Middle frontal gyrus (tissue), 1 donor: ENCODE measurements around the gene SCGB3A1.

ENCODE experiments used
- DNase-seq: peaks from one replicate; pipeline ENCODE4 v3.0.0-alpha.2; 2015; ENCODE audit warnings: low spot score; ENCODE audit errors: extremely low spot score

SCGB3A1 gene

DNA sequence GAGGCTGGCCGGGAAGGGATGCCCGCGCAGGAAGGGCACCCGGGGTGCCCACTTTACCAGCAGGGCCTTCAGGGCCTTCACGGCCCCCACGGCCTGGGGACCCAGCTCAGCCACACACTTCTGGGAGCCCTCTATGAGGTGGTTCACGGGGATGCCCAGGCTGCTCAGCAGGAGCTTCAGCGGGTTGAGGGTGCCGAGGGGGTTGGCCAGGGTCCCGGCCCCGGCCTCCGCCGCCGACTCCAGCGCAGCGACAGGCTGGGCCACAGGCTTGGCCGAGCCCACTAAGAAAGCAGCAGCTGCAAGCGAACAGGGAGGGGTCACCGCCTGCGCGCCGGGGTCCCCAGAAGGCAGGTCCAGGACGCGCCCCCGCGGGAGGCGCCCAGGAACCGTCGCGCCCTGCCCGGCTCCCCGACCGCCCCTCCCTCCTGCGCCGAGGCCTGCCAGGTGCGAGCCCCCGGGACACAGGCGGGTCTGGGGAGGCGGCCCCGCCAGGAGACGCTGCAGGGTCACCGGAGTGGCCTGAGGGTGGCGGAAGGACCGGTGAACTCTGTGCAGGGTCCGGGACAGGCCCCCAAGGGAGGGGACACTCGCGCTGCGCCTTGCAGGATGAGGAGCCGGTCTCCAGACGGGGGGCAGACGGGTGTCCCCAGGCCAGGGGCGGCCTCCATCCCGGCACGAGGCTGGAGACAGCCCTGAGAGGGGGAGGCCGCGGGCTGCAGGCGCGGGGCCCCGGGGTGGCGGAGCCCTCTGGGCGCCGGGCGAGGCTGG, 572 bp downstream of the SCGB3A1 start:
- DNase-seq: no peak

DNA sequence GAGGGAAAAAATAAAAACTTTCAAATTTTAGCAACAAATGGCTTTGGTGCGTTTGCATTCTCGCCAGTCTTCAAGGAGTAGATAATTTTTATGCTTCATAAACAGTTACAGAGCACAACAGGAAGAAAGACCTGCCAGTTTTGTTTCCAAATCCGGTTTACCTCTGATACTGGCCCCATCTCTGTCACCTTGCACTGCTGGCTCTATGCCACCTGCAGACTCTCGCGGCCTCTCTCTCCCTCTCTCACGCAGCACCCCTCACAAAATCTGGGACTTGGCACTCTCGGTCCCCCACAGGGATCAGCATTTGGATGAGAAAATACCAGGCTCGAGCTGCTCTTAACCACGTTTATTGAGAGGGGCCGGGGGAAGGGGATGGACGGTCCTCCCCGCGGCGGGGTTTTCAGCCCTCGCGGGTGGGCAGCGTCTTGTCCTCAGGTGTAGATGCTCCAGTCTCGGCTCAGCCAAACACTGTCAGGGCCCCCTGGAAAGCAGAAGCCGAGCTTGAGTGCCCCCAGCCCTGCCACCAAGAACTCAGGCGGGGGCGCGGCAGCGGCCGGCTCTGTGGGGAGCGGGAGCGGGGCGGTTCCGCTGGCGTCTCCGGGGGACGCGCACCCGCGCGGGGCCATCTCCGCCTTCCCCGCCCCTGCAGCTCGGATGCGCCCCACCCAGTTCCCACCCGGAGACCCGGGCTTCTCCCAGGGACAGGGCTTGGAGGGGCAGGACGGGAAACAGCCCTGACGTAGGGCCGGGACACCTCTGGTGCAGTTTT, 1.3 kb downstream of the SCGB3A1 start:
- no peak for DNase-seq

DNA sequence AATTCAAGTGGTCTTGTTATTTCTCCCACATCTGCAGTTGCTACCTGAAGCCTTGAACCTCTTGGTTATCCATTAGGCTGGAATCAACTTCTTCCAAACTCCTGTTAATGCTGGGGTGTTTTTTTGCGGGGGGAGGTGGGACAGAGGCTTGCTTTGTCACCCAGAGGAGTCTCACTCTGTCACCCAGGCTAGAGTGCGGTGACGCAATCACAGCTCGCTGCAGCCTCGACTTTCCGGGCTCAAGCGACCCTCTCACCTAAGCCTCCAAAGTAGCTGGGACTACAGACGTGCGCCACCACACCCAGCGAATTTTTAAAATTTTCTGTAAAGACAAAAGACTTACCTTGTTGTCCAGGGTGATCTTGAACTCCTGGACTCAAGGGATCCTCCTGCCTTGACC, 4.4 kb downstream of the SCGB3A1 start:
- no peak for DNase-seq

DNA sequence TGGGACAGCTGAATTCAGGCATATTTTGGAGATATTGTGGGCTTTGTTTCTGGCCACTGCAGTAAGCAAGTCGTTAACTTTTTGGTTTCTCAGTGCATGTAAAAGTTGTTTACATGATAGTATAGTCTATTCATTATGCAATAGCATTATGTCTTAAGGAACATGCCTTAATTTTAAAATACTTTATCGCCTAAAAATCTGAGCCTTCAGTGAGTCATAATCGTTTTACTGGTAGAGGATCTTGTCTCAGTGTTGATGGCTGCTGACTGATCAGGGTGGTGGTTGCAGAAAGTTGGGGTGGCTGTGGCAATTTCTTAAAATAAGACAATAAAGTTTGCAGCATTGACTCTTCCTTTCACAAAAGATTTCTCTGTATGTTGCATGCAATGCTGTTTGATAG, 5.1 kb downstream of the SCGB3A1 start:
- DNase-seq: no peak

- no peak for DNase-seq
Measured at GRCh38 chr5:180583738-180584137, 7.6 kb downstream of the SCGB3A1 start.

DNA sequence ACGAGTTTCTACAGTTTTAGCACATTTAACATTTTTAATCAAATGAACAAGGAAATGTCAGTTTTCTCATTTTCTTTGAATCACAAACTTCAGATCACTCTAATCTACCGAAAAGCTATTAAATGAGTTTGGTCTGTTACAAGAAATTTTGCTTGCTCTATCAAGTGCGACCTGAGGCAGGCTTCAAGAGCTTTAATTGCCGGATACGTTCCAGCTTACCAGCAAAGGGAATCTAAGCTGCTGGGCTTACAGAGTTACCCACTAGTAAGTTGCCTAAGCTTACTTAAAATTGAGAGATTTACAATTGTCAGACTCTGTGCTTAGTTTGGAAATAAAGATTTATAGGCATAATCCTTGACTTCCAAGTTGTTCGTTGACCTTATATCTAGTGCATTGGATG, 10.6 kb downstream of the SCGB3A1 start:
- DNase-seq: no peak

DNA sequence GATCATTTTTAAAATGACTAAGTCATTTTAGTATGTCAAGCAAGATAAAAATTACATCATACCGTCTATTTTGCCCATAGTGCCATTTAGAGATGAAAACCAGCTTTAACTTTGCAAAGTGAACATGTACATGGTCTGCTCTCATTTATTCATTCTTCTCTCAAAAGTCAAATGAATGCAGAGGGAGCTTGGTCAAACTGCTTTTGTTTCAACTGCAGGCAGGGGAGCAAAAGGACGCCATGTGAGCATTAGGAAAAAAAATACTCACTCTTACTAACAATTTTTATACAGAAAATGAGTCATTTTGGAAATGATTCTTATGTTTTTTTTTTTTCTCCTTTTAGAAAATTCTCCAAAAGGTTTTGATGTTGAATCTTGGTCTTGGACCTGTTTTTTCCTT, 15.7 kb downstream of the SCGB3A1 start:
- DNase-seq: no peak

DNA sequence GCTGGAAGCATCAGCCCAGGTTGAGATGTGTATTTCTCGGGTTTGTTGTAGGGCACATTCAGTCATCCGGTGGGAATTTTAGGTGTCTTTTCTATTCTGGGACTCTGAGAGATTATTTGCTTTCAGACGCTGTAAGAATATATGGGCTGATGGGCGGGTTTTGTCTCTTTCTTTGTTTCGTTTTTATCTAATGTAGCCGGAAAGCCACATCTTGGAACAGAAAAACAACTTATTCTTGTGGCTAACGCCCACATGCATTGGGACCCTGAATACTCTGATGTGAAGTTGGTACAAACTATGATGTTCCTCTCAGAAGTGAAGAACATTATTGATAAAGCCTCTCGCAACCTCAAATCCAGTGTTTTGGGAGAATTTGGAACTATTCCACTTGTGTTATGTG, 22.4 kb downstream of the SCGB3A1 start:
- DNase-seq: no peak

GRCh38 chr5:180563994-180564393, 27.3 kb downstream of the SCGB3A1 start:
- DNase-seq: no peak

DNA sequence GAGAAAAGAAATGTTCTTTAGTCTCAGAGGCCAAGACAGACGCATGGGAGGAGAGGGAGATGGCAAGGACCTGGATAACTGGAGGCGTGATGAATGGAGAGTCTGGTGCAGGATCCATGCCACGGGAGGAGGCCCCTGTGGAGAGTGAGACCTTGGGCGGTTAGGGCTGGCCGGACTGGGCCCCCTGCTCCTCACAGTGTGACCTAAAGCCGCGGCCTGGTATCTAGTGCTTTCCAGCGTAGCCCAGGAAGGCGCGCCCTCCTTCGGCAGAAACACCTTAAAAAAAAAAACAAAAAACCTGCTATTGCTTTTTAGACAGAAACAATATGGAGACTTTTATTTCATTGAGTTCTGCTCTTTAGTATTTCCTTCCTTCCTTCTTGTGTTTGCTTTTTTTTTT, 33.1 kb downstream of the SCGB3A1 start:
- DNase-seq: no peak

GRCh38 chr5:180557217-180557809, 34.0 kb downstream of the SCGB3A1 start:
- no peak for DNase-seq

DNA sequence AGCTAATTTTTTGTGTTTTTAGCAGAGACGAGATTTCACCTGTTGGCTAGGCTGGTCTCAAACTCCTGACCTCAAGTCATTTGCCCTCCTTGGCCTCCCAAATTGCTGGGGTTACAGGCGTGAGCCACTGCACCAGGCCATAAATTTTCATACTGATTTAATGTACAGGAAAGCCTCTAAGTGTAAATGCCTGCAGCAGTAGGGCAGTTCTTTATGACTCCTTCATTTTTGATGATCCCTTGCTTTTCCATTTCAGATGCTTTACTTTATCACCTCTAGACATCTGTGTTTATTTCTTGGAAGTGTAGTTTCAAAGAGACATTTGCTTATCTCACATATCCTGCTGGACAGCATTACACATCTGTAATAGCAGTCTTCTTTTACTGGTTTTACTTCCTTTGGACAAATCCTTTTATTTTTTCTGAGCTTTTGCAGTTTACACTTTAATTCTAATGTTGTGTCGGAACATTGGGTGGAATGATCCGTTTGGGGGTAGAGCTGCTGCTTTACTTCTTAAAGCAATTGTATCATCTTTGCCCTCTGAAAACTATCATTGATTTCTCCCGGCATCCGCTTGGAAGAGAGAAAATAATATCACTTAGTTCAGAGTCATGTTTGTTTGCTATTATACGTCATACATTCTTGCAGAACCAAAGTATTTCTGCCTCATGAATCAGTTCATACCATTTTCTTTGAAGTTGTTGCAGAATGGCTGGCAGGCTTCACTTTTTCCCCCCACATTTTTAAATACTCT, 36.0 kb downstream of the SCGB3A1 start:
- no peak for DNase-seq

DNA sequence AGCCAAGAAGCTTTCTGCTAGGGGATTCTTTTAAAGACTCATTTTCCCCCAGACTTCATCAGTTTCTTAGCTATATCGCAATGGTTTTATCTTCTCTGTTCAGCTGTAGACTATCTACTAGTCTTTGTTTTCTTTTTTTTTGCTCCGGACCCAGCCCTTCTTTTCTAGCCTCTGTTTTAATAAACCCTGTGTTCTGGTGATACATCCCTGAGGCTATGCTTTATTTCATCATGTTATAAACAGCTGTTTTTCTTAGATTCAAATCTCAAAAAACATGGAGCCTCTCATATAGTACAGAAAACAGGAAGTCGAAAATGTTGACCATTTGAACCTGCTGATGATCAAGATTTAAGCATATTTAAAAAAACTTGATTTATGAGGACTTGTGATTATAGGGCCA, 37.8 kb downstream of the SCGB3A1 start:
- no peak for DNase-seq

- no peak for DNase-seq
Measured at GRCh38 chr5:180548563-180548962, 42.7 kb downstream of the SCGB3A1 start.

- DNase-seq: no peak
Measured at GRCh38 chr5:180545248-180545647, 46.1 kb downstream of the SCGB3A1 start.

DNA sequence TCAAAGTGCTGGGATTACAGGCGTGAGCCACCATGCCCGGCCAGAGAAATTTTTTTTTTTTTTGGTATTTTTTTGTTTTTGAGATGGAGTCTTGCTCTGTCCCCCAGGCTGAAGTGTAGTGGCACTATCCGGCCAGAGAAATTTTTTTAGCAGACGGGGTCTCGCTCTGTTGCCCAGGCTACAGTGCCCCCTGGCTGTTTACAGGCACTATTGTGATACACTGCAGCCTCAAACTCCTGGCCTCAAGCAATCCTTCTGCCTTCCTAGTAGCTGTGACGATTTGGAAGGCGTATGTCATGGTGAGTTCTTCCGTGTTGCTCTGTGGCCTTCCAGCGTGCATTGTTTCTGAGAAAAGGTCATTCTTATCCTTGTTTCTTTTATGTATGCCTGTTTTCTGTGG, 49.6 kb downstream of the SCGB3A1 start:
- DNase-seq: no peak
